CD4-positive, CD25-positive, alpha-beta regulatory T cell (primary cell): ENCODE measurements around the gene XXYLT1. TPM values are rescaled to one million over a fixed set of nuclear protein-coding genes. Genes with fewer than 3 reads are reported as not detected.
"Not testable (repeated sequence)": the region's sequence is repeated elsewhere in the genome, so short reads cannot be mapped to it uniquely, and the experiment has no call there.

ENCODE experiments used
- ATAC-seq, 2 donors: fragments of 150-1000 bp; cut with Tn5 transposase; one replicate each; pipeline ENCODE4 v1.10.0; 2021; ENCODE audit warnings: low read depth in 2 of 2, moderate number of reproducible peaks in 2 of 2, moderate library complexity in 1 of 2
- DNase-seq, 3 donors: peaks; one replicate each; pipeline versions ENCODE4 v3.0.0 to v3.0.0-alpha.2; 2012 to 2022; ENCODE audit warnings: mixed read lengths in 1 of 3
- H3K27ac ChIP-seq: one replicate; pipeline ENCODE4 v1.7.0; 2013; ENCODE audit warnings: mild to moderate bottlenecking, low read length; ENCODE audit not compliant: insufficient read depth, poor library complexity, severe bottlenecking
- H3K27me3 ChIP-seq: one replicate; pipeline ENCODE4 v1.7.0; 2013; ENCODE audit warnings: low read length; ENCODE audit not compliant: control insufficient read depth, insufficient read depth
- H3K36me3 ChIP-seq: one replicate; pipeline ENCODE4 v1.7.0; 2013; ENCODE audit warnings: mild to moderate bottlenecking, low read length, moderate library complexity; ENCODE audit not compliant: control insufficient read depth, insufficient read depth
- H3K4me1 ChIP-seq: 2 replicates; pipeline ENCODE4 v1.7.0; 2013; ENCODE audit warnings: mild to moderate bottlenecking, low read length; ENCODE audit not compliant: insufficient read depth, control insufficient read depth, poor library complexity, severe bottlenecking
- H3K4me3 ChIP-seq: one replicate; pipeline ENCODE4 v1.7.0; 2013; ENCODE audit warnings: low read depth, mild to moderate bottlenecking, low read length, moderate library complexity
- H3K9me3 ChIP-seq, 2 experiments: 1 replicate in 1 of 2; 2 replicates in 1 of 2; pipeline ENCODE4 v1.7.0; 2013; ENCODE audit warnings: low read length in 2 of 2, mild to moderate bottlenecking in 1 of 2, moderate library complexity in 1 of 2; ENCODE audit not compliant: control insufficient read depth in 2 of 2
- H3K27ac Mint-ChIP-seq, 3 donors: one replicate each; pipeline ENCODE4 v1.8.0; 2020 to 2022; ENCODE audit warnings: mild to moderate bottlenecking in 3 of 3, mixed read lengths in 3 of 3, moderate library complexity in 2 of 3
- H3K27me3 Mint-ChIP-seq: one replicate; pipeline ENCODE4 v1.8.0; 2022; ENCODE audit warnings: mild to moderate bottlenecking, mixed read lengths
- H3K36me3 Mint-ChIP-seq: one replicate; pipeline ENCODE4 v1.8.0; 2020; ENCODE audit warnings: mixed read lengths
- H3K4me1 Mint-ChIP-seq, 4 donors: one replicate each; pipeline ENCODE4 v1.8.0; 2020 to 2022; ENCODE audit warnings: mixed read lengths in 4 of 4, mild to moderate bottlenecking in 1 of 4
- H3K4me3 Mint-ChIP-seq, 4 donors: one replicate each; pipeline ENCODE4 v1.8.0; 2020 to 2022; ENCODE audit warnings: mild to moderate bottlenecking in 4 of 4, mixed read lengths in 4 of 4, moderate library complexity in 3 of 4
- H3K9me3 Mint-ChIP-seq, 7 donors: one replicate each; pipeline ENCODE4 v1.8.0; 2020 to 2022; ENCODE audit warnings: mixed read lengths in 7 of 7, mild to moderate bottlenecking in 3 of 7, moderate library complexity in 2 of 7
- polyA plus RNA-seq, 4 donors: library from polyadenylated mRNA; unstranded; fragments of 300-500 nt; fragmentation: Illumina TruSeq; gene quantifications; one replicate each; pipeline ENCODE4 v1.2.3, GENCODE V29; 2021
- total RNA-seq: library from RNA; stranded (reverse); gene quantifications from one replicate; pipeline ENCODE4 v1.2.3, GENCODE V29; 2022

The XXYLT1 gene
- total and polyA plus RNA-seq, 5 donors from 2014 or later, result 3.9 to 6.4 (median 5.7) TPM

DNA sequence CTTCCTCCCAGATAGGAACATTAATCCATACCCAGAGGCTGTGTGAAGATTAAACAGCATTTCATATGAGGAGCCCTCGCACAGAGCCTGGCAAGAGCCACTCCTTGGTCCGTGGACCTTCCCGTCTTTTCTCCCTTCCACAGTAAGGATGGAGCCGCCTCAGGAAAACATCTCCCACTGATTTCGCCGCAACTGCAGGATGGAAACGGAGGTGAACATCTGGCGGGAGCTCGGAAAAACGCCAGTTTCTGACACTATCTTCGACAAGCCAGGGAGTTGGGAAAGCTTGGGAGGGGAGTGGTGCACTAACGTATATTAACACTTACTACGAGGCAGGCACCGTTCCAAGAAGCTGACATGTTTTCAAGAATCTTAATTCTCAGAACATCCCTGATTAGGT lies 157.9 kb downstream of the XXYLT1 start:
- no peaks in the 10 kb centered on the region for H3K9me3 Mint-ChIP-seq
- H3K27me3 ChIP-seq, result no peaks in the 10 kb centered on the region
- H3K4me3 Mint-ChIP-seq, result no peak overlapping the region
- H3K27ac Mint-ChIP-seq, result no peak overlapping the region
- H3K36me3 ChIP-seq, result no peaks in the 10 kb centered on the region
- DNase-seq (no peak), ATAC-seq (no peak)
- H3K4me1 ChIP-seq, result no peaks in the 10 kb centered on the region
- no peak overlapping the region for H3K4me3 ChIP-seq
- no peaks in the 10 kb centered on the region for H3K9me3 ChIP-seq
- H3K36me3 Mint-ChIP-seq, result no peaks in the 10 kb centered on the region
- peaks cover 0 to 3% (median 1%) of the 10 kb centered on the region in 4 donors for H3K4me1 Mint-ChIP-seq
- no peak overlapping the region for H3K27ac ChIP-seq
- no peaks in the 10 kb centered on the region for H3K27me3 Mint-ChIP-seq

DNA sequence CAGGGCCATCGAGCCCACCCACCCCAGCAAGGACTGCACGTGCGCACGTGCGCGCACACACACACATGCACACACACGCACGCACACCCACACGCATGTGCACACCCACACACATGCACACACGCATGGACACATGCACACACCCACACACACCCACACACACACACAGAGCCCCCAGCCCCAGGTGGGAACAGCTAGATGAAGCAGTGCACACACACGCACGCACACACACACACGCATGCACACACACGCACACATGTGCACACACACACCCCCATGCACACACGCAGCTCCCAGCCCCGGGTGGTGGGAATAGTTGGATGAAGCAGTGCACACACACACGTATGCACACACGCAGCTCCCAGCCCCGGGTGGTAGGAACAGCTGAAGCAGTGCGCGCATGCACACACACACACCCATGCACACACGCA lies 158.6 kb downstream of the XXYLT1 start:
- no peaks in the 10 kb centered on the region for H3K27me3 ChIP-seq
- no peak for ATAC-seq
- no peak for DNase-seq
- no peak overlapping the region for H3K4me3 Mint-ChIP-seq
- H3K4me3 ChIP-seq, result no peak overlapping the region
- no peak overlapping the region for H3K27ac Mint-ChIP-seq
- no peaks in the 10 kb centered on the region for H3K4me1 Mint-ChIP-seq
- H3K36me3 ChIP-seq, result no peaks in the 10 kb centered on the region
- H3K9me3 Mint-ChIP-seq, result no peaks in the 10 kb centered on the region
- H3K36me3 Mint-ChIP-seq, result no peaks in the 10 kb centered on the region
- no peaks in the 10 kb centered on the region for H3K9me3 ChIP-seq
- H3K27me3 Mint-ChIP-seq, result no peaks in the 10 kb centered on the region
- H3K27ac ChIP-seq, result no peak overlapping the region
- no peaks in the 10 kb centered on the region for H3K4me1 ChIP-seq

DNA sequence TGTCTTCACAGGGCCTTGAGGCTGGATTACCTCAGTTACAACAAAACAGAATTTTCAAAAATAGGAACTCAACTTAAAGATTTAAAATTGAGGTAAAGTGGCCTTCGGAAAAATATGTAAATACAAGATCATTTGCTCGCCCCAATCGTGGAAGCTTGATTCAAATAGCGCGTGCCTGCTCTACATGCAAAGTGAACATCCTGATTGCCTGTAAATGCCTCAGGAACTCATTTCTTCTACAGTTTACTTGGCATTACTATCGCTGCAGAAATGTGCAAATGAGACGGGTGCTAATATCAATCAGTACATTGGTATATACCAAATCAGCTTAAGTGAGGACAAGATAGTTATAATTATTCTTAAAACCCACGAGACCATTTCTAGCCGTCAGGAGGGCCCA lies 159.2 kb downstream of the XXYLT1 start:
- no peak overlapping the region for H3K4me3 ChIP-seq
- H3K27me3 ChIP-seq, result no peaks in the 10 kb centered on the region
- H3K4me3 Mint-ChIP-seq, result no peak overlapping the region
- H3K9me3 Mint-ChIP-seq, result no peaks in the 10 kb centered on the region
- no peak for ATAC-seq
- no peak overlapping the region for H3K27ac ChIP-seq
- DNase-seq, result no peak
- H3K9me3 ChIP-seq, result no peaks in the 10 kb centered on the region
- H3K36me3 ChIP-seq, result no peaks in the 10 kb centered on the region
- H3K27ac Mint-ChIP-seq, result no peak overlapping the region
- no peaks in the 10 kb centered on the region for H3K4me1 ChIP-seq
- no peaks in the 10 kb centered on the region for H3K27me3 Mint-ChIP-seq
- H3K4me1 Mint-ChIP-seq, result no peaks in the 10 kb centered on the region
- no peaks in the 10 kb centered on the region for H3K36me3 Mint-ChIP-seq

DNA sequence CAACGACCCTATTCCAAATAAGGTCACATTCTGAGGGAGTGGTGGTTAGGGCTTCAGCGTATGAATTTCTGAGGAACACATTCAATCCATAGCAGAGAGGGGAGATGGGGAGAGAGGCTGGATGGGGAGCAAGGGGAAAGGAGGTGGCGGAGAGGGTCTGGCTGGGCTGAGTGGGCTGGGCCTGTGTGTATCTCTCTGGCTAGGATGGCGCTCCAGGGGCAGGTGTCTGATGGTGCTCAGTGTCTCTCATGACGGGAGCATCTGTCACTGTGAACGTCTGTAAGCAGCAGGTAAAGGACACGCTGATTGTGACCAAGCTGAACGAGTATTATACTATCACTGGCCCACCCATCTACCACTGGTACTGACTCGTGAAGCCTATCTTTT lies 159.6 kb downstream of the XXYLT1 start:
- no peak overlapping the region for H3K4me3 ChIP-seq
- H3K36me3 ChIP-seq, result no peaks in the 10 kb centered on the region
- ATAC-seq, result no peak
- H3K27me3 Mint-ChIP-seq, result no peaks in the 10 kb centered on the region
- no peaks in the 10 kb centered on the region for H3K9me3 Mint-ChIP-seq
- peaks cover 0 to 1% (median 0%) of the 10 kb centered on the region in 4 donors for H3K4me1 Mint-ChIP-seq
- H3K27ac Mint-ChIP-seq, result no peak overlapping the region
- H3K27me3 ChIP-seq, result no peaks in the 10 kb centered on the region
- DNase-seq, result no peak
- H3K4me1 ChIP-seq, result peaks cover 3% of the 10 kb centered on the region
- H3K36me3 Mint-ChIP-seq, result no peaks in the 10 kb centered on the region
- H3K9me3 ChIP-seq, result no peaks in the 10 kb centered on the region
- no peak overlapping the region for H3K4me3 Mint-ChIP-seq
- no peak overlapping the region for H3K27ac ChIP-seq

DNA sequence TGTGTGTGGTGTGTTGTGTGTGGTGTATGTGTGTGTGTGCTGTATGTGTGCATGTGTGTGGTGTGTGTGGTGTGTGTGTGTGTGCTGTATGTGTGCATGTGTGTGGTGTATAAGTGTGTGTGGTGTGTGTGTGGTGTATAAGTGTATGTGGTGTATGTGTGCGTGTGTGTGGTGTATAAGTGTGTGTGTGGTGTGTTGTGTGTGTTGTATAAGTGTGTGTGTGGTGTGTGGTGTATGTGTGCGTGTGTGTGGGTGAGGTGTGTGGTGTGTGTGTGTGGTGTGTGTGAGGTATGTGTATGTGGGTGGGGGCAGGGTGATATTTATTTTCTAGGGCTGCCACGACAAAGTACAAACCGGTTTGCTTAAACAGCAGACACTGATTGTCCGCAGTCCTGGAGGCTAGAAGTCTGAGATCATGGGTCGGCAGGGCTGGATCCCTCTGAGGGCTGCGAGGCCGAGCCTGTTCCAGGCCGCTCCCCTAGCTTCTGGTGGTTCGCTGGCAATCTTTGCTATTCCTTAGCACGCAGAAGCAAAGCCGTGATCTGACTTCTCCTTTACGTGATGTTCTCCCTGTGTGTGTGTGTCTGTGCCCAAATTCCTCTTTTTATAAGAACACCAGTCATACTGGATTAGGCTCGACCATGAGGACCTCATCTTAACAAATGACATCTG lies 160.2 kb downstream of the XXYLT1 start:
- no peaks in the 10 kb centered on the region for H3K9me3 ChIP-seq
- H3K9me3 Mint-ChIP-seq, result no peaks in the 10 kb centered on the region
- no peak overlapping the region for H3K4me3 Mint-ChIP-seq
- peaks cover 0 to 5% (median 2%) of the 10 kb centered on the region in 4 donors for H3K4me1 Mint-ChIP-seq
- H3K36me3 Mint-ChIP-seq, result no peaks in the 10 kb centered on the region
- no peaks in the 10 kb centered on the region for H3K36me3 ChIP-seq
- no peak overlapping the region for H3K4me3 ChIP-seq
- H3K27me3 ChIP-seq, result no peaks in the 10 kb centered on the region
- H3K27ac Mint-ChIP-seq, result no peak overlapping the region
- peaks cover 7% of the 10 kb centered on the region for H3K4me1 ChIP-seq
- no peak for DNase-seq
- H3K27me3 Mint-ChIP-seq, result no peaks in the 10 kb centered on the region
- no peak overlapping the region for H3K27ac ChIP-seq
- ATAC-seq, result no peak

DNA sequence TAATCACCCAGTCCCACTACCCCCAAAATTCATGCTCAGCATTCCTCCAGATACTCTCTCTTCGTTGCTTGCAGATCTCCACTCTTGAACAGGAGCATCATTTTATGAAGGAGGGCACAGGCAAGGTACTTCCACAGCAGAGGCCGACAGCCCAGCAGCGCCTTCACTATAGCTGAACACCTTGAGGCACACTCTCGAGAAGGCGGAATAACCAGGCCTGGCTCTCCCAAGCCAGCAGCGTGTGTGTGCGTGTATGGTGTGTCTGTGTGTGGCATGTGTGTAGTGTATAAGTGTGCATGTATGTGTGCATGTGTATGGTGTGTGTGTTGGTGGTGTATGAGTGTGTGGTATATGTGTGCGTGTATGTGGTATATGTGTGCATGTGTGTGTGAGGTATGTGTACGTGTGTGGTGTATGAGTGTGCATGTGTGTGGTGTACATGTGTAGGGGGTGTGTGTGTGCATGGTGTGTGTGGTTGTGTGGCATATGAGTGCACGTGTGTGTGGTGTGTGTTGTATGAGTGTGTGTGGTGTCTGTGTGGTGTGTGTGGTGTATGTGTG lies 161.8 kb downstream of the XXYLT1 start:
- H3K36me3 Mint-ChIP-seq, result no peaks in the 10 kb centered on the region
- DNase-seq, result no peak
- Histone ChIP-seq H3K9me3 (no peaks in the 10 kb centered on the region), H3K27ac (no peak overlapping the region), H3K27me3 (no peaks in the 10 kb centered on the region), H3K4me1 (peaks cover 7% of the 10 kb centered on the region), H3K4me3 (no peak overlapping the region), H3K36me3 (no peaks in the 10 kb centered on the region)
- no peak overlapping the region for H3K4me3 Mint-ChIP-seq
- H3K27ac Mint-ChIP-seq, result no peak overlapping the region
- peaks cover 0 to 5% (median 2%) of the 10 kb centered on the region in 4 donors for H3K4me1 Mint-ChIP-seq
- H3K9me3 Mint-ChIP-seq, result no peaks in the 10 kb centered on the region
- ATAC-seq, result no peak
- no peaks in the 10 kb centered on the region for H3K27me3 Mint-ChIP-seq

DNA sequence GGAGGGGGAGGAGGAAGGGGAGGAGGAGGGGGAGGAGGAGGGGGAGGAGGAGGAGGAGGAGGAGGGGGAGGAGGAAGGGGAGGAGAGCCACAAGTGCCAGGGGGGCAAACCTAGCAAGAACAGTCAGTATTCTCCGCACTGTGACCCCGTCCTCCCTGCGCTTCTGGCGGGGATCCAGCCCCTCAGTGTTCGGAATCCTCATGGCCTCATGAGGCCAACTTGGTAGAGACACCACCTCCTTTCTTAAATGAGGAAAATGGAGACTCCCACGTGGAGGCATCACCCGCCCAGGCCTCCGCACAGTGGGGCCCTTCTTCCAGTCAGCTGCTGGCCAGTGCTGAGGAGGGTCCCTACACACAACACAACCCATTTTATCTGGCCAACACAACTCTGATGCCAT lies 163.4 kb downstream of the XXYLT1 start:
- Mint-ChIP-seq H3K27ac (no peak overlapping the region), H3K4me3 (no peak overlapping the region), H3K27me3 (no peaks in the 10 kb centered on the region), H3K9me3 (no peaks in the 10 kb centered on the region), H3K4me1 (peaks cover 0 to 5% (median 2%) of the 10 kb centered on the region in 4 donors), H3K36me3 (no peaks in the 10 kb centered on the region)
- Histone ChIP-seq H3K9me3 (no peaks in the 10 kb centered on the region), H3K27ac (no peak overlapping the region), H3K27me3 (no peaks in the 10 kb centered on the region), H3K36me3 (no peaks in the 10 kb centered on the region), H3K4me3 (no peak overlapping the region), H3K4me1 (peaks cover 7% of the 10 kb centered on the region)
- DNase-seq, result no peak
- no peak for ATAC-seq

DNA sequence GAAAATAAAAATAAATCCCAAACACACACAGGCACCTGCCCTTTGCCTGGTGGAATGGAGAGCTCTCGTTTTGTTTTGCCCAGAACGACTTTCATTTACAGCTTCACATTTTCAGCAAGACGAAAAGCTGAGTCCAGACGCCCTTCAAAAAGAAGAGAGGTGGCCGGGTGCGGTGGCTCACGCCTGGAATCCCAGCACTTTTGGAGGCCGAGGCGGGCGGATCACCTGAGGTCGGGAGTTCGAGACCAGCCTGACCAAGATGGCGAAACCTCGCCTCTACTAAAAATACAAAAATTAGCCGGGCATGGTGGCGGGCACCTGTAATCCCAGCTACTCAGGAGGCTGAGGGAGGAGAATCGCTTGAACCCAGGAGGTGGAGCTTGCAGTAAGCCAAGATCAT lies 163.9 kb downstream of the XXYLT1 start:
- H3K4me3 Mint-ChIP-seq, result not testable (repeated sequence)

More for the DNA sequence above, 163.9 kb downstream of the XXYLT1 start:
- not testable (repeated sequence) for H3K27me3 Mint-ChIP-seq, H3K27ac ChIP-seq, H3K4me1 Mint-ChIP-seq, H3K27ac Mint-ChIP-seq, H3K27me3 ChIP-seq, H3K36me3 ChIP-seq, H3K4me3 ChIP-seq, H3K36me3 Mint-ChIP-seq, H3K9me3 ChIP-seq, H3K9me3 Mint-ChIP-seq, ATAC-seq, DNase-seq, H3K4me1 ChIP-seq
